ENCODE results near the gene IL20RA. TPM values are rescaled to one million over a fixed set of nuclear protein-coding genes. Genes with fewer than 3 reads are reported as not detected.

The IL20RA gene
- total and polyA plus RNA-seq, 2 of the 8 experiments (the other 6 are each of a cell fraction or from before 2014, with no cell fraction given): 1.3 to 1.7 TPM

DNA sequence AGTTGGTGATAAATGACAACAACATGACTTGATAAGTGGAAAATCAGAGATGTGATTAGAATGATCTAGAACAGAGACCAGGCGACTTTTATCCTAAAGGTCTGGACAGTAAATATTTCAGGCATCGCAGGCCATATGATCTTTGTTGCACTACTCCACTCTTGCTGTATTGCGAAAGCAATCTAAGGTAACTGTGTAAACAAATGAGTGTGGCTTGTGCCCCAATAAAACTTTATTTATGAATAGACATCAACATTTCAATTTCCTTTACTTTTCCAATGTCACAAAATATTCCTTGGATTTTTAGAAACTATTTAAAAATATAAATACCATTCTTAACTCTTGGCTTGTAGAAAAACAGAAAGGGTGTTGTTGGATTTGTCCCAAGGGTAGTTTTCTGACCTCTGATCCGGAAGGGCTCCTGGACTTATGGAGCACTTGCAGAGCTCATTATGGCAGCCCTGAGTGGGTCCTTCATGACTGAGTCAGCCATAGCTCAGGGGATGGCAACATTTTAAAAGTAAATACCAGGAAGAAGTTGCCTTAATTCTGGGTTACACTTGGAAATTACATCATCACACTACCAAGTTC is 34.5 kb downstream of the IL20RA start (continued):
- TF ChIP-seq KDM1A (IDR thresholded peaks at IDR 0.05; ENCODE audit: borderline replicate concordance, low read length) (no peak), SIX5 (IDR thresholded peaks at IDR 0.05; ENCODE audit: low read depth, low read length) (no peak), RAD21 (IDR thresholded peaks at IDR 0.05 in 1 of 2, conservative IDR thresholded peaks at IDR 0.05 in 1 of 2; ENCODE audit: low read depth in 2 of 2, low read length in 2 of 2) (no peak)
